GM23248 (cell line): ENCODE data around the gene APMAP.

Source experiments
- EZH2 ChIP-seq: fragments of 200-600 bp; sonication (generic); IDR thresholded peaks from 2 replicates; pipeline ENCODE4 v1.6.1; 2018; ENCODE audit warnings: antibody characterized with exemption, mild to moderate bottlenecking; ENCODE audit not compliant: insufficient read depth, poor library complexity, severe bottlenecking
- EZH2phosphoT487 ChIP-seq: fragments of 200-600 bp; sonication (generic); IDR thresholded peaks from 2 replicates; pipeline ENCODE4 v1.6.1; 2018; ENCODE audit warnings: antibody characterized with exemption, moderate library complexity, mild to moderate bottlenecking, low read depth; ENCODE audit not compliant: insufficient read depth

DNA sequence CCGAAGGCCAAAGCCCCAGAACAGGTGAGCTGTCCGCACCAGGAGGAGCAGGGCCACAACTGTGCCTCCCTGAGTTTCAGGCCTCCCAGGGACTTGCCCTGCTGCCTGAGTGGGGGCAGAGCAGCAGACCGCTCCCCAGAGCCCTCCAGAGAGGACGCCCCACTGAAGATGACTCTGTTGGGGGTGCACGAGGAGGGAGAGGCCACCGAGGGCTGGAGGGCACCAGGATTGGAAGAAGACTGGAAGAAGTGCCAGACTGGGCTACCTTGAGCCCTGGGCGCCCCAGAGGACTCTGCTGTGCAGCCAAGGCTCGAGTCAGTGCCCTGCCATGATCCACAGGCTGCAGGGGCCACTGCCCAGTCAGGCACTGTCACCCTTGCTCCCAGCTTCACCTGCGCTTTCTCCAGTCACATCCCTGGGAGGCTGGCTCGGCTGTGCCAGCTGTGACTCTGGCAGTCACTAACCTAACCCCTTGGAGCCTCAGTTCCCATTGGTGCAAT, 32.2 kb downstream of the APMAP start:
- no peak for TF ChIP-seq EZH2
- TF ChIP-seq EZH2phosphoT487 = no peak
